ENCODE data around the gene CD200.

Gene CD200

GRCh38 chr3:112333002-112333380, at the start of gene CD200:
Gene CD200 (plus strand): TSS chr3:112333156. CDS start chr3:112333213, 57 bp downstream.
- peak; percentile 28 for DNase-seq (ENCODE audit: low spot score)

GRCh38 chr3:112289011-112289410, 43.9 kb upstream of the CD200 start:
- no peak for DNase-seq (ENCODE audit: low spot score)

DNA sequence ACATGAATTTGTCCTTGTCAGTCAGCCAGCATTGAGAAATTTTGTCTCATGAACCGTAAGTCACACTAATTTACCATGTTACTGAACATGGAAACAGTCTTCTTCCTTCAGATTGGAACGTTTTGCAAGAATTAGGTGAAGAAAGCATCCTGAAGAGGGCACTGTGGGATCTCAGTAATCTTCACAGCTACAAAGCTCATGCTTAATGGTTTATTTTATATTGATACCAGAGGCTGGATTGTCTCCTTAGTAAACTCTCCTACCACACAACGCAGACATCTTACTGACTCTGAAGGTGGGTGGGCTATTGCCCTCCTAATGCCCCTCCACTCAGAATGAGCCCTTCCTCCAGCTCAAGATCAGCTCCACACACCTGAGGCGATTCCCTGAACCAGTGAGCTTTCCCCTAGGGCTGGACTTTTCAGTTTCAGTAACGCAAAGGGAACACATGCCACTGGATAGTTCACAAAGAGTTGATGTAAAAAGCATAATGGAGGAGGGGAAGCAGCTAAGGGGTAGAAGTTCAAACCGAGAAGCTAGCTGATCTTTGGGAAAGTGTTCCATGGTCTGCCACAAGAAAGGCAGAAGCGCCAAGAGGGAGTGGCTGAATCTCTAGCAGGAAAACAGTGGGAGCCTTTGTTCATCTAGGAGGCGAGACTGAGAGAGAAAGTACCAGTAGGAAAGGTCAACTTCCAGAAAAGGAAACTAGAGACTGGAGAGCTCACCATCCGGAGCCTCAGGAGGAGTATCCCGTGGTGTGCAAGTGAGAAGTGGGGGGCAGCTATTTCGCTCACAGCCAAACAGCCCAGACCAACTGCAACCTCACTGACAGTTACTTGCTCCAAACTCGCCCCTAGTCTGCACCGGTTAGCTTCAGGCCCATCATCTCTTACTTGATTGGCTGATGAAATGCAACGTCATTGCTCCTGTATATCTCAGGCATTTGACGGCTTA, 39.3 kb upstream of the CD200 start, which contains the start of gene SLC9C1:
SLC9C1 (minus strand) TSS at position 849 of the 954 bp plus-strand sequence. CDS start 7,425 bp downstream, outside the sequence.
- DNase-seq (ENCODE audit: low spot score), result peak; percentile 54

- DNase-seq (ENCODE audit: low spot score), result no peak
Observed at GRCh38 chr3:112297714-112298113, 35.2 kb upstream of the CD200 start.

DNA sequence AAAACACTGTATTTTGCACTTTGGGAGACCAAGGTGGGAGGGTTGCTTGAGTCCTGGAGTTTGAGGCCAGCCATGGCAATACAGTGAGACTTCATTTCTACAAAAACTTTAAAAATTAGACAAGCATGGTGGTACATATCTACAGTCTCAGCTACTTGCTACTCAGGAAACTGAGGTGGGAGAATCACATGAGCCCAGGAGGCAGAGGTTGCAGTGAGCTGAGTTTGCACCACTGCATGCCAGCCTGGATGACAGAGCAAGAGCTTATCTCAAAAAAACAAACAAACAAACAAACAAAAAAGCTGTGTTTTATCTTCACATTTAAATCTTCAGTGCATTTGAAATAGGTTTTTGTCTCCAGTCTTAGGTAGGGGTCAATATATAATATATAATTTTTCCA, 34.2 kb upstream of the CD200 start:
- DNase-seq (ENCODE audit: low spot score), result no peak

DNA sequence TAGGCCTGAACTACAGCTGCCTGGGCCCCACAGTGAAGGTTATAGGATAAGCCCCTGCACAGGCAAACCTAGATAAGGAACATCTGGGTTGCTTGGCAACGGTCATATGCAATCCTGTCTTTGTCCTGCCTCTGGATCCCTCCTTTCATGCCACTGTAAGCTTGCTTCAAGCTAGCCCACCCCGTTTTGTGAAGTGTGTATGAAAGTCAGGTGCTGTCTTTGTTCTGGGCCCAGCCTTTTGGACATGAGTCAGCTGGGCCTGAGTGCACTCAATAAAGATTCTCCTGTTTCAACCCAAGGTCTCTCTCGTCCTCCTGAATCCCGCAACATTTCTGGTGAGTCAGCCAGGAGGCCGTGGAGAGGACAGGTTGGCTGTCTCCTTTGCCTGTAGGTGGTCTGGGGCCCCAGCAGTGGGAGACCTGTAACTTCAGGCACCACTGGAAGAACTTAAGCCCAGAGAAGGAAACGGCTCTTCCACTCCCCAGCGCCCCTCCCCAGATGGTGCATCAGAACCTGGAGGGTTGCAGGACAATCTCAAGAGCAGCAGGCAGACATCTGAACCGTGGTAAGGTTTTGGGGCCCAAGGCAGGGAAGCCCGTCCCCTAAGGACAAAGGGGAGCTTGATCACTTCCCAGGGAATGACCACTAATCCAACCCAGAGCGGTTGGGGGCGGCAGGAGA, 30.7 kb upstream of the CD200 start:
- DNase-seq (ENCODE audit: low spot score), result no peak

GRCh38 chr3:112302881-112303763, 29.8 kb upstream of the CD200 start:
- peak; percentile 10 for DNase-seq (ENCODE audit: low spot score)

DNA sequence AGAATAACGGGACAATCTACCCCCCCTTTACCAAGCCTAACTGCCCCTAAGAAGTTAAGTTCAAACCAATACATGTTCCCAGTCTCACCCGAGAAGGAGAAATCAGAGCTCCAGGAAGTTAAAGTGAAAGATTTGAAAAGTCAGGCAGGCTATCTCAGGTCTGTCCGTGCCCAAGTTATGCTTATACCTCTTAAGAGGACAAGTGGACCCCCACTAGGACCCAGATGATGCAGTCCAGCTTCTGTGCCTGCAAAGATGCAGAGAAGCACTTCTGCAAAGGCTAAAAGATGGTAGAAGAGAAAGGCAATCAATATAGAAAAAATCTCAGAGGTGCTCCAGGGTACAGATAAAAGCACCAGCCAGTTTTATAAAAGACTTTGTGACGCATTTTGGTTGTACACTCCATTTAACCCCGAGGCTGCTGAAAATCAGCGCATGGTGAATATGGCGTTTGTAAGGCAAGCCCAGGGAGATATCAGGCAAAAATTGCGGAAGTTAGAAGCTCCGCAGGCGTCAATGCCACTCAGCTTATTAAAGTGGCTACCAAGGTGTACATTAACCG, 29.1 kb upstream of the CD200 start:
- DNase-seq (ENCODE audit: low spot score), result peak; percentile 20

DNA sequence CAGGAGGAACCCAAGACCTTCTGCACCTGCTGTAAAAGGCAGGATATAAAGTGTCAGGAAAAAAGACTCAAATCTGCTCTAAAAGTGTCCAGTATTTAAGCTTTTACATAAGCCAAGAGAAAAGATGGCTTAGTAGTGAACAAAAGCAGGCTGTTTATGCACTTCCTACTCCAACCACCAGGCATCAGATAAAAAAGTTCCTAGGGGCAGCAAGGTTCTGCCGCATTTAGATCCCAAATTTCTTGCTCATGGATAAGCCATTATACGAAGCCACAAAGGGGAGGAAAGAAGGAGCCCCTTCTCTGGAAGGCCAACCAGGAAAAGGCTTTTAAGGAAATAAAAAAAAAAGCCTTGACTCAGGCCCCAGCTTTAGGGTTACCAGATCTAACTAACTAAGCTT, 28.3 kb upstream of the CD200 start:
- DNase-seq (ENCODE audit: low spot score), result peak; percentile 13

DNA sequence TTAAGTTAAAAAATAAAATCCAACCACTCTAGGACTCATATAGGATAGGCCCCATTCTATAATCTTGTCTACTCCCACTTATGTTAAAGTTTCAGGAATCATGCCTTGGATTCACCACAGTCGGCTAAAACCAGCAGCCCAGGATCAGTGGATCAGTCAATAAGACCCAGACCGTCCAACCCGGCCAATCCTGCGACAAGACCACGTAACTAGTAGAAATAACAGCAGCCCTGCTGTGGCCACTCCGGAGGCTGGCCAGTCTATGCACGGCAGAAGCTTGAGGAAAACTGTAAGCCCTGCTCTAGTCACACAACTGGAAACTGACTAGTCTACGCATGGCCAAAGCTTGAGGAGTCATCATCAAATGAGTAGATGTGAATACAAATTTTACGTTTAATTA, 26.1 kb upstream of the CD200 start:
- no peak for DNase-seq (ENCODE audit: low spot score)

- DNase-seq (ENCODE audit: low spot score), result no peak
Observed at GRCh38 chr3:112307557-112307956, 25.4 kb upstream of the CD200 start.

DNA sequence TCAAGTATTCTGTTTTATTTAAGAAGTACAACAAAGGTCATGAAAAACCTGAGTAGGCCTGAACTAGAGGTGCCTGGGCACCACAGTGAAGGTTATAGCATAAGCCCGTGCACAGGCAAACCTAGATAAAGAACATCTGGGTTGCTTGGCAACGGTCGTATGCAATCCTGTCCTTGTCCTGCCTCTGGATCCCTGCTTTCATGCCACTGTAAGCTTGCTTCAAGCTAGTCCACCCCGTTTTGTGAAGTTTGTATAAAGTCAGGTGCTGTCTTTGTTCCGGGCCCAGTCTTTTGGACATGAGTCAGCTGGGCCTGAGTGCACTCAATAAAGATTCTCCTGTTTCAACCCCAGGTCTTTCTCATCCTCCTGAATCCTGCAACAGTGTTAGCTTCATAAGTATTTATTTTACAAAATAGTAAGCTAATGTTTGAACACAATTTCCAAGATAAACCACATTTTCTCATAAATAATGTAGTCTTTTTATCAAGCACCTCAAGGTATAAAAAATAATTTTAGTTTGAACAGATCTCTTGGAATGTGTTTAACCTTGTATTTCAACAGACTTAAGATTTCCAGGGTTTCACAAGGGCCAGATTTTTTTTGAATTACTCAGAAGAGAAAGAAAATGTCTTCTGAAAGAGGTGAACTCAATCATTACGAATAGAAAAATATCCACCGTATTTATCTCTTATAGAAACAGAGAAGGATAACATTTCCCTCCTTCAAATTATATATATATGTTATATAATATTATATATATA, 24.6 kb upstream of the CD200 start:
- DNase-seq (ENCODE audit: low spot score), result no peak

DNA sequence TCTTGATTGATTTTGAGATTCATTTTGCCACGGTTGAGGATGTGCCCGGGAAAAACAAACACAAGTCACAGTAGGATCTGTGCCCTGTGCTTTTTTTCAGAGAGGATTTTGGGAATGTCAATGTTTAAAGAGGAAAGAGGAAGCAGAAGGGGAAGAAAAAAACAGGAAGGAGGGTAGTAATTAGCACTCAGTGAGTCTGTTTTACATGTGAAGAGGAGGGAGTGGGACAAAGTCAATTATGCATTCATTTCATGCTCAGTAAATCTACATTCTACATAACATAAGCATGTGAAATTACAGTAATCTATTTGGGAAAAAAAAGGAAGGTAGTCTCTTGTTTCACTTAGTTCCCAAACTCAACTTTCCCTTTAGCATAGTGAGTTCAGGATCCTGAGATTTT, 18.3 kb upstream of the CD200 start:
- DNase-seq (ENCODE audit: low spot score), result no peak

GRCh38 chr3:112315791-112316190, 17.2 kb upstream of the CD200 start:
- no peak for DNase-seq (ENCODE audit: low spot score)

- no peak for DNase-seq (ENCODE audit: low spot score)
Observed at GRCh38 chr3:112319516-112320276, 13.3 kb upstream of the CD200 start.

- DNase-seq (ENCODE audit: low spot score), result no peak
Observed at GRCh38 chr3:112320691-112321090, 12.3 kb upstream of the CD200 start.

- no peak for DNase-seq (ENCODE audit: low spot score)
Observed at GRCh38 chr3:112321867-112322652, 10.9 kb upstream of the CD200 start.

DNA sequence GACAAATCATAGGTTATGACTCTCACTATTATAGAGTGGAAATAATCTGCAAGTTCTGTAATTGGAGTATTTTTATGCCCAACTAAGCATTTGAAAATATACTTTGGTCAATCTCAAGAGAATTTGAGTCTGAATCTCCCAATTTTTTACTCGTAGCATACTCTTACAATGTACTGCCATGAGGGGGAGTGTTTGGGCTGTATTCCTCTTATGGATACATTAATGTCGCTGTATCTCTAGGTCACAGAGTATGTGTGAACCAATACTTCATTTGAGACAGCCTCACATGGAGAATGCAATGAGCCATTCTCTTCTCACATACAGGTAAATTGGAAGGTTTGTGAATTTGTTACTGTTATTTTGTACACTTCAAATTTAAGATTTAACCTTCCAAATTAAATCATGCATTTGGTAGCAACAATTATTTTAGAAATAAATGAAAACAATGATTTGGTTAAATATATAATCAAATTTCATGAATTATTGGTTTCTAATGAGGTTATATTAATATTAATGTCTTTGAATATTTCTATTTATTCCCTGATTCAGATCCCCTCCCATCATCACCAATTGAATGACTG, 5.5 kb upstream of the CD200 start:
- peak; percentile 47 for DNase-seq (ENCODE audit: low spot score)

DNA sequence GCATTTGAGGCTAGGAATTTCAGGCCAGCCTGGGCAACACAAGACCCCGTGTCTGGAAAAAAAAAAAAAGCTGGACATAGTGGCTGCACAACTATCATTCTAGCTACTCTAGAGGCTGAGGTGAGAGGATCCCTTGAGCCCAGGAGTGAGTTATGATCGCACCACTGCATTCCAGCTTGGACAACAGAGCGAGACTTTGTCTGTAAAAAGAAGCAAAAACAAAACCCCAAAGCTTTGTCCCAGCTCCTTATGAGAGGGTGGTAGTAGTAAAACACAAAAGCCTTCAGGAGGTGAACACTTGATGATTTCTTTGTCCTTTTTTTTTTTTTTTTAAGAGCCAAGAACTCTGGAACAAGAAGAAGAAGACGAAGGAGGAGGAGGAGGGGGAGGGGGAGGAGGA, 1.1 kb upstream of the CD200 start:
- DNase-seq (ENCODE audit: low spot score), result no peak
